CD8-positive, alpha-beta memory T cell (primary cell): Measurements from ENCODE around the gene DPYD. TPM values are rescaled to one million over a fixed set of nuclear protein-coding genes. Genes with fewer than 3 reads are reported as not detected.

Experiments
- CTCF ChIA-PET: fragments of 350-600 bp; sonication (Branson Sonifier 250); formaldehyde crosslinking; loops from one replicate; lab custom pipeline; 2021; ENCODE audit warnings: antibody characterized with exemption; lab: Charles Lee
- POLR2A ChIA-PET: fragments of 350-600 bp; sonication (Branson Sonifier 250); formaldehyde crosslinking; loops from one replicate; lab custom pipeline; 2021; ENCODE audit warnings: antibody characterized with exemption; lab: Charles Lee
- DNase-seq, 5 donors: peaks; one replicate each; pipeline versions ENCODE4 v3.0.0 to v3.0.0-alpha.2; 2020 to 2022; ENCODE audit warnings: mixed read lengths in 1 of 5
- H3K27ac ChIP-seq: one replicate; pipeline ENCODE4 v1.7.0; 2013; ENCODE audit warnings: low read depth, mild to moderate bottlenecking, low read length, moderate library complexity
- H3K27me3 ChIP-seq: 2 replicates; pipeline ENCODE4 v1.7.0; 2013; ENCODE audit warnings: low read length, mild to moderate bottlenecking; ENCODE audit not compliant: insufficient read depth, poor library complexity, severe bottlenecking
- H3K36me3 ChIP-seq: 2 replicates; pipeline ENCODE4 v1.7.0; 2013; ENCODE audit warnings: mild to moderate bottlenecking, low read length, moderate library complexity; ENCODE audit not compliant: insufficient read depth
- H3K4me1 ChIP-seq: 2 replicates; pipeline ENCODE4 v1.7.0; 2013; ENCODE audit warnings: mild to moderate bottlenecking, low read length, moderate library complexity; ENCODE audit not compliant: insufficient read depth
- H3K4me3 ChIP-seq: 2 replicates; pipeline ENCODE4 v1.7.0; 2013; ENCODE audit warnings: mild to moderate bottlenecking, low read length
- H3K9me3 ChIP-seq: 2 replicates; pipeline ENCODE4 v1.7.0; 2013; ENCODE audit warnings: mild to moderate bottlenecking, low read length
- H3K27ac Mint-ChIP-seq, 8 donors: one replicate each; pipeline ENCODE4 v1.8.0; 2020 to 2021; ENCODE audit warnings: mixed read lengths in 8 of 8, mild to moderate bottlenecking in 6 of 8, inconsistent platforms in 3 of 8, moderate library complexity in 3 of 8
- H3K27me3 Mint-ChIP-seq, 2 donors: one replicate each; pipeline ENCODE4 v1.8.0; 2020 to 2021; ENCODE audit warnings: mixed read lengths in 2 of 2, mild to moderate bottlenecking in 1 of 2, moderate library complexity in 1 of 2
- H3K36me3 Mint-ChIP-seq, 3 donors: one replicate each; pipeline ENCODE4 v1.8.0; 2020 to 2021; ENCODE audit warnings: mixed read lengths in 3 of 3, inconsistent platforms in 1 of 3, mild to moderate bottlenecking in 1 of 3
- H3K4me1 Mint-ChIP-seq, 3 donors: one replicate each; pipeline ENCODE4 v1.8.0; 2020 to 2021; ENCODE audit warnings: mixed read lengths in 3 of 3, inconsistent platforms in 1 of 3, mild to moderate bottlenecking in 1 of 3
- H3K4me3 Mint-ChIP-seq, 7 donors: one replicate each; pipeline ENCODE4 v1.8.0; 2020 to 2021; ENCODE audit warnings: mixed read lengths in 7 of 7, mild to moderate bottlenecking in 6 of 7, moderate library complexity in 4 of 7, inconsistent platforms in 2 of 7
- H3K9me3 Mint-ChIP-seq, 5 donors: one replicate each; pipeline ENCODE4 v1.8.0; 2020 to 2022; ENCODE audit warnings: mixed read lengths in 5 of 5, mild to moderate bottlenecking in 3 of 5, moderate library complexity in 2 of 5, inconsistent platforms in 1 of 5
- polyA plus RNA-seq: library from polyadenylated mRNA; unstranded; fragments of 300-500 nt; fragmentation: Illumina TruSeq; gene quantifications from one replicate; pipeline ENCODE4 v1.2.3, GENCODE V29; 2021
- total RNA-seq, 2 experiments: library from RNA; stranded (reverse); gene quantifications; one replicate each; pipeline ENCODE4 v1.2.3, GENCODE V29; 2021

DPYD gene
- total and polyA plus RNA-seq, 3 experiments from 2014 or later = 9.6 to 43.9 (median 10.3) TPM

DNA sequence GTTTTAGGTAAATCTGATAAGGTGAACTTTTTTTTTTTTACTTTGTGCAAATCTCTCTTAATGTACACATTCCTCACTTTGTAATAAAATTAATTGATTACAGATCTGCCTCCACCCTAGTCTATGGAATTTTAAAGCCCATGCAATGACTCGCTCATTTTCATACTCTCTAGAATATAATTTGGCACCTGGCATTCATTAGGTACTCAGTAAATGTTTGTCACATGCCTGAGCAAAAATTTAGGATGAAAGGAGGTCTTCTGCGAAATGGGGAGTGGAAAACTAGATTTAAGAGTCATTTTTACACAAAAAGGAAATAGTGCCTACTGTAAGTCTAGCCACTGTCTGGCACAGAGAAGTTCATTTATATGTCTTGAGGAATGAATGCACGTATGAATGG lies 350.1 kb downstream of the DPYD start:
- Histone ChIP-seq H3K4me3 (no peak overlapping the region), H3K27me3 (no peaks in the 10 kb centered on the region), H3K27ac (no peak overlapping the region), H3K4me1 (no peaks in the 10 kb centered on the region), H3K9me3 (no peaks in the 10 kb centered on the region), H3K36me3 (no peaks in the 10 kb centered on the region)
- H3K4me3 Mint-ChIP-seq = no peak overlapping the region
- H3K27ac Mint-ChIP-seq = no peak overlapping the region
- ChIA-PET CTCF (no interaction called here), POLR2A (no interaction called here)
- no peaks in the 10 kb centered on the region for H3K27me3 Mint-ChIP-seq
- H3K4me1 Mint-ChIP-seq = no peaks in the 10 kb centered on the region
- DNase-seq = no peak
- no peaks in the 10 kb centered on the region for H3K9me3 Mint-ChIP-seq
- H3K36me3 Mint-ChIP-seq = peaks cover 21 to 62% (median 25%) of the 10 kb centered on the region in 3 donors

- POLR2A ChIA-PET = no interaction called here
- H3K27me3 ChIP-seq = no peaks in the 10 kb centered on the region
- H3K9me3 ChIP-seq = no peaks in the 10 kb centered on the region
- no peaks in the 10 kb centered on the region for H3K36me3 ChIP-seq
- H3K27ac ChIP-seq = no peak overlapping the region
- Mint-ChIP-seq H3K9me3 (no peaks in the 10 kb centered on the region), H3K27me3 (no peaks in the 10 kb centered on the region), H3K27ac (no peak overlapping the region), H3K4me3 (no peak overlapping the region), H3K36me3 (peaks cover 12 to 46% (median 21%) of the 10 kb centered on the region in 3 donors), H3K4me1 (peaks cover 0 to 4% (median 0%) of the 10 kb centered on the region in 3 donors)
- DNase-seq = no peak
- H3K4me3 ChIP-seq = no peak overlapping the region
- CTCF ChIA-PET = interaction anchor here (1.3 kb wide), 1 partner anchor 14 kb away, joined by 3 read pairs; no protein-coding TSS in a partner anchor
- H3K4me1 ChIP-seq = no peaks in the 10 kb centered on the region
Observed at GRCh38 chr1:97567000-97567749, 353.7 kb downstream of the DPYD start.

DNA sequence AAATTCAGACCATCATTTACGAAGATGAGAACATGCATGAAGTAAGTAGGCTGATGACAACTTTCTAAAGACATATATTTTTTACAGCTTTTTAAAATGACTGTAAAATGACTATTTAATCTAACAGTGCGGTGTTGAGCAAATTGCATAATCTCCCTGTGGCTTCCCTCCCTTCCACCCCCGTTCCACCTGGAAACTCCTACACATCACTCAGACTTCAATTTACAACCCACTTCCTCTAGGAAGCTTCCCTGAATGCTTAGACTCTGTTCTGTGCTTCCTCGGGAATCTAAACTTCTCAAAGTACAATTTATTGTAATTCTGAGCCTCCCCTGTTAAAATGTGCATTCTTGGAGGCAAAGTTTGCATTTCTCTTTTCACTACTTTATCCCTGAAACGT lies 354.9 kb downstream of the DPYD start:
- no peak overlapping the region for H3K27ac Mint-ChIP-seq
- H3K36me3 Mint-ChIP-seq = peaks cover 5 to 41% (median 19%) of the 10 kb centered on the region in 3 donors
- Histone ChIP-seq H3K36me3 (no peaks in the 10 kb centered on the region), H3K27ac (no peak overlapping the region), H3K9me3 (no peaks in the 10 kb centered on the region), H3K4me1 (no peaks in the 10 kb centered on the region), H3K4me3 (no peak overlapping the region), H3K27me3 (no peaks in the 10 kb centered on the region)
- ChIA-PET CTCF (no interaction called here), POLR2A (no interaction called here)
- H3K4me3 Mint-ChIP-seq = no peak overlapping the region
- H3K9me3 Mint-ChIP-seq = no peaks in the 10 kb centered on the region
- H3K27me3 Mint-ChIP-seq = no peaks in the 10 kb centered on the region
- no peak for DNase-seq
- peaks cover 0 to 4% (median 0%) of the 10 kb centered on the region in 3 donors for H3K4me1 Mint-ChIP-seq

- Mint-ChIP-seq H3K4me1 (peaks cover 0 to 4% (median 0%) of the 10 kb centered on the region in 3 donors), H3K27ac (no peak overlapping the region), H3K4me3 (no peak overlapping the region), H3K9me3 (no peaks in the 10 kb centered on the region), H3K27me3 (no peaks in the 10 kb centered on the region), H3K36me3 (peaks cover 13 to 41% (median 18%) of the 10 kb centered on the region in 3 donors)
- ChIA-PET POLR2A (no interaction called here), CTCF (no interaction called here)
- Histone ChIP-seq H3K9me3 (no peaks in the 10 kb centered on the region), H3K36me3 (no peaks in the 10 kb centered on the region), H3K27ac (no peak overlapping the region), H3K4me3 (no peak overlapping the region), H3K27me3 (no peaks in the 10 kb centered on the region), H3K4me1 (no peaks in the 10 kb centered on the region)
- DNase-seq = no peak
Observed at GRCh38 chr1:97563926-97564325, 356.9 kb downstream of the DPYD start.

GRCh38 chr1:97562081-97562480 lies 358.8 kb downstream of the DPYD start:
- H3K4me1 ChIP-seq = no peaks in the 10 kb centered on the region
- POLR2A ChIA-PET = no interaction called here
- Mint-ChIP-seq H3K4me3 (no peak overlapping the region), H3K4me1 (peaks cover 0 to 4% (median 0%) of the 10 kb centered on the region in 3 donors), H3K9me3 (peaks cover 0 to 3% (median 0%) of the 10 kb centered on the region in 5 donors), H3K27me3 (no peaks in the 10 kb centered on the region), H3K36me3 (peaks cover 21 to 49% (median 27%) of the 10 kb centered on the region in 3 donors), H3K27ac (no peak overlapping the region)
- no peak for DNase-seq
- H3K27ac ChIP-seq = no peak overlapping the region
- H3K36me3 ChIP-seq = no peaks in the 10 kb centered on the region
- CTCF ChIA-PET = no interaction called here
- H3K27me3 ChIP-seq = no peaks in the 10 kb centered on the region
- no peak overlapping the region for H3K4me3 ChIP-seq
- no peaks in the 10 kb centered on the region for H3K9me3 ChIP-seq

DNA sequence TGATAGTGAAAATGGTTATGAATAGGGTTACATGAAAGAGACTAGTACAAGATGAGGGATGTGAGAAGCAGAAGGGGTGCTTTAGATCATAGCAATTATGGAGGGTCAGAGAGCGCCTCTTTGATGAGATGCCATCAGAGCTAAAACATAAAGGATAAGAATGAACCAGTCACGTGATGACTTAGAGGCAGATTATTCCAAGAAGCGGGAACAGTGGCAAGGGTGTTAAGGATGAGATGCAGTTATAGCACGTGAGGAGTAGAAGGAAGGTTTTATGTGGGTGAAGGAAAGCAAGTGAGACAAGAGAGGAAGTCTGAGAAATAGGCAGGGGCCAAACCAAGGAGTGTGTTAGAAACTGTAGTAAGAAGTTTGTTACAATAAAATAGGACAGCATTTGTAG lies 360.1 kb downstream of the DPYD start:
- Mint-ChIP-seq H3K27ac (no peak overlapping the region), H3K4me1 (peaks cover 0 to 4% (median 0%) of the 10 kb centered on the region in 3 donors), H3K9me3 (peaks cover 0 to 3% (median 0%) of the 10 kb centered on the region in 5 donors), H3K36me3 (peaks cover 25 to 44% (median 29%) of the 10 kb centered on the region in 3 donors), H3K27me3 (no peaks in the 10 kb centered on the region), H3K4me3 (no peak overlapping the region)
- H3K27ac ChIP-seq = no peak overlapping the region
- no peaks in the 10 kb centered on the region for H3K9me3 ChIP-seq
- H3K27me3 ChIP-seq = no peaks in the 10 kb centered on the region
- H3K4me3 ChIP-seq = no peak overlapping the region
- ChIA-PET CTCF (no interaction called here), POLR2A (no interaction called here)
- no peak for DNase-seq
- peaks cover 2% of the 10 kb centered on the region for H3K36me3 ChIP-seq
- H3K4me1 ChIP-seq = no peaks in the 10 kb centered on the region

DNA sequence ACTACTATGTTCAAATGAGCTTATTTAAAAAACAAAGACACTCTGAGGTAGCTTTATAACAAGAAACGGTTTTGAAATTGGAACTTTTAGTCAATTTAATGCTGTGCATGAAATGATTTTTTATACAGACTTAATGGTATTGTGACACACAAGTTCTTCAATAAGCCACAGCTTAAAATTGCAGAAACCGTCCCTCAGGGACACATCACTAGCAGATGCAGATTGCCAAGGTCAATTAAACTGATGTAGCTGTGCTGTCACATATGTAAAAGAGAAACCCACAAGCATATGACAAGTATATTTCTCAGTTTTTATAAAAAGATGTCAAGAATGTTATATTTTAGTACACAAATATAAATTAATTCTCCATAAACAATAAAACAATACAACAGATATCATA lies 366.9 kb downstream of the DPYD start:
- H3K9me3 ChIP-seq = no peaks in the 10 kb centered on the region
- Mint-ChIP-seq H3K9me3 (peaks cover 0 to 3% (median 0%) of the 10 kb centered on the region in 5 donors), H3K4me1 (no peaks in the 10 kb centered on the region), H3K27me3 (no peaks in the 10 kb centered on the region), H3K4me3 (no peak overlapping the region), H3K27ac (no peak overlapping the region), H3K36me3 (peaks cover 26 to 33% (median 33%) of the 10 kb centered on the region in 3 donors)
- H3K4me1 ChIP-seq = no peaks in the 10 kb centered on the region
- H3K27ac ChIP-seq = no peak overlapping the region
- no peaks in the 10 kb centered on the region for H3K27me3 ChIP-seq
- CTCF ChIA-PET = interaction anchor here (1.3 kb wide), 1 partner anchor 13 kb away, joined by 3 read pairs; no protein-coding TSS in a partner anchor
- H3K4me3 ChIP-seq = no peak overlapping the region
- no peak for DNase-seq
- peaks cover 4% of the 10 kb centered on the region for H3K36me3 ChIP-seq
- POLR2A ChIA-PET = no interaction called here

DNA sequence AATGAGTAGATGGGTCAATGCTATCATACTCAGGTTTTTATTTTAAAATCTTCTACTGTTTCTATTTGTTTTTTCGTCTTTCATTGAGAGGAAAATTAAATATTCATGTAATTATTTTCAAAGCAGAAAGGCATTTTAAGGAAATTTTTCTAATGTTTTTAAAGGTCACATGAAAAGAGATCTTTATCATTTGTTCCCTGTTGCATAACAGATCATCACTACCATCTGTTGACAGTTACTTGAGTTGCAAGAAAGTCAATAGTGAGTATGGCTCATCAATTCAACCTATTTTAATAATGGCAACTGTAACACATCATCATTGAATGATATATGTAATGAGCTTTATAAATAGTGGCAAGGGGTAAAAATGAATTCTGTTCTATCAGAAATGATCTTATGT lies 369.7 kb downstream of the DPYD start:
- ChIA-PET CTCF (no interaction called here), POLR2A (no interaction called here)
- Mint-ChIP-seq H3K27ac (no peak overlapping the region), H3K9me3 (no peaks in the 10 kb centered on the region), H3K36me3 (peaks cover 12 to 30% (median 23%) of the 10 kb centered on the region in 3 donors), H3K4me1 (no peaks in the 10 kb centered on the region), H3K27me3 (no peaks in the 10 kb centered on the region), H3K4me3 (no peak overlapping the region)
- H3K4me3 ChIP-seq = no peak overlapping the region
- H3K4me1 ChIP-seq = no peaks in the 10 kb centered on the region
- peaks cover 4% of the 10 kb centered on the region for H3K36me3 ChIP-seq
- H3K9me3 ChIP-seq = no peaks in the 10 kb centered on the region
- no peak for DNase-seq
- H3K27me3 ChIP-seq = no peaks in the 10 kb centered on the region
- no peak overlapping the region for H3K27ac ChIP-seq
